ENCODE results near the gene CAMK2D. TPM values are rescaled to one million over a fixed set of nuclear protein-coding genes. Genes with fewer than 3 reads are reported as not detected.

CAMK2D gene
- total RNA-seq, 2 donors from 2014 or later: 69.5 to 109 TPM

- H3K9me3 ChIP-seq: no peaks in the 10 kb centered on the region
- H3K27ac ChIP-seq: no peak overlapping the region
- H3K27me3 ChIP-seq: no peaks in the 10 kb centered on the region
- no peak overlapping the region for H3K4me3 ChIP-seq
- no peak overlapping the region for H3K9ac ChIP-seq (ENCODE audit: low read depth in 2 of 2, low read length in 2 of 2)
- TF ChIP-seq, protein P1, sequence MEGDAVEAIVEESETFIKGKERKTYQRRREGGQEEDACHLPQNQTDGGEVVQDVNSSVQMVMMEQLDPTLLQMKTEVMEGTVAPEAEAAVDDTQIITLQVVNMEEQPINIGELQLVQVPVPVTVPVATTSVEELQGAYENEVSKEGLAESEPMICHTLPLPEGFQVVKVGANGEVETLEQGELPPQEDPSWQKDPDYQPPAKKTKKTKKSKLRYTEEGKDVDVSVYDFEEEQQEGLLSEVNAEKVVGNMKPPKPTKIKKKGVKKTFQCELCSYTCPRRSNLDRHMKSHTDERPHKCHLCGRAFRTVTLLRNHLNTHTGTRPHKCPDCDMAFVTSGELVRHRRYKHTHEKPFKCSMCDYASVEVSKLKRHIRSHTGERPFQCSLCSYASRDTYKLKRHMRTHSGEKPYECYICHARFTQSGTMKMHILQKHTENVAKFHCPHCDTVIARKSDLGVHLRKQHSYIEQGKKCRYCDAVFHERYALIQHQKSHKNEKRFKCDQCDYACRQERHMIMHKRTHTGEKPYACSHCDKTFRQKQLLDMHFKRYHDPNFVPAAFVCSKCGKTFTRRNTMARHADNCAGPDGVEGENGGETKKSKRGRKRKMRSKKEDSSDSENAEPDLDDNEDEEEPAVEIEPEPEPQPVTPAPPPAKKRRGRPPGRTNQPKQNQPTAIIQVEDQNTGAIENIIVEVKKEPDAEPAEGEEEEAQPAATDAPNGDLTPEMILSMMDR (IDR thresholded peaks at IDR 0.05): no peak
- no peaks in the 10 kb centered on the region for H3K36me3 ChIP-seq
- DNase-seq: no peak
- intact Hi-C loops (cut with DNase I): no loop called here
- no peaks in the 10 kb centered on the region for H3K4me1 ChIP-seq
Observed at GRCh38 chr4:113621633-113622032, 139.9 kb downstream of the CAMK2D start.

- no peaks in the 10 kb centered on the region for H3K27me3 ChIP-seq
- TF ChIP-seq, protein P1 (IDR thresholded peaks at IDR 0.05): no peak
- H3K36me3 ChIP-seq: no peaks in the 10 kb centered on the region
- no peak overlapping the region for H3K4me3 ChIP-seq
- no peak for DNase-seq
- H3K9ac ChIP-seq (ENCODE audit: low read depth in 2 of 2, low read length in 2 of 2): no peak overlapping the region
- no peaks in the 10 kb centered on the region for H3K4me1 ChIP-seq
- H3K9me3 ChIP-seq: no peaks in the 10 kb centered on the region
- intact Hi-C loops (cut with DNase I): no loop called here
- H3K27ac ChIP-seq: no peak overlapping the region
Observed at GRCh38 chr4:113620032-113620431, 141.5 kb downstream of the CAMK2D start.

DNA sequence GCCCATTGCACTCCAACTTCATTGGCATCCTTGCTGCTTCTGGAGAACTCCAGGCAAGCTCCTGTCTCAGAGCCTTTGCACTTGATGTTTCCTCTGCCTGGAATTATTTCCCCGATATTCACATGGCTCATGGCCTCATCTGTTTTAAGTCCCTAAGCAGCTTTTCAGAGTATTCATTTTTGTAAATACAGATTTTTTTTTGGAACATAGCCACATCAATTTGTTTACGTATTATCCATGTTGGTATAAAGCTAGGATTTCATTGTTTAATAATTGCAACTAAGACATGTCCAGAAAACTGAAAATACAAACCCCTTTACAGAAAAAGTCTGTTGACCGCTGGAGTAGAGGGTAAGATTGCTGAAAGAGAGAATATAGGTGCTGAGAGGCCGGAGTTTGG, 142.0 kb downstream of the CAMK2D start:
- Histone ChIP-seq H3K27ac (no peak overlapping the region), H3K4me1 (no peaks in the 10 kb centered on the region), H3K9me3 (no peaks in the 10 kb centered on the region), H3K4me3 (no peak overlapping the region), H3K36me3 (no peaks in the 10 kb centered on the region), H3K9ac (ENCODE audit: low read depth in 2 of 2, low read length in 2 of 2) (no peak overlapping the region), H3K27me3 (no peaks in the 10 kb centered on the region)
- TF ChIP-seq, protein P1 (IDR thresholded peaks at IDR 0.05): no peak
- intact Hi-C loops (cut with DNase I): loop anchor here (10.0 kb wide), 1 partner anchor 55 kb away; no protein-coding TSS in a partner anchor
- no peak for DNase-seq

- Histone ChIP-seq H3K9me3 (no peaks in the 10 kb centered on the region), H3K27ac (no peak overlapping the region), H3K36me3 (no peaks in the 10 kb centered on the region), H3K4me1 (no peaks in the 10 kb centered on the region), H3K9ac (ENCODE audit: low read depth in 2 of 2, low read length in 2 of 2) (no peak overlapping the region), H3K4me3 (no peak overlapping the region), H3K27me3 (no peaks in the 10 kb centered on the region)
- TF ChIP-seq, protein P1 (IDR thresholded peaks at IDR 0.05): no peak
- intact Hi-C loops (cut with DNase I): loop anchor here (10.0 kb wide), 1 partner anchor 53 kb away; no protein-coding TSS in a partner anchor
- DNase-seq: no peak
Observed at GRCh38 chr4:113618205-113618604, 143.3 kb downstream of the CAMK2D start.

GRCh38 chr4:113617195-113617594, 144.3 kb downstream of the CAMK2D start:
- TF ChIP-seq, protein P1 (IDR thresholded peaks at IDR 0.05): no peak
- Histone ChIP-seq H3K9ac (ENCODE audit: low read depth in 2 of 2, low read length in 2 of 2) (no peak overlapping the region), H3K9me3 (no peaks in the 10 kb centered on the region), H3K27ac (no peak overlapping the region), H3K36me3 (no peaks in the 10 kb centered on the region), H3K4me3 (no peak overlapping the region), H3K4me1 (no peaks in the 10 kb centered on the region), H3K27me3 (no peaks in the 10 kb centered on the region)
- DNase-seq: no peak
- intact Hi-C loops (cut with DNase I): loop anchor here (10.0 kb wide), 1 partner anchor 52 kb away; no protein-coding TSS in a partner anchor

Measured in colonic mucosa (tissue), 4 donors.